NCI-H1048 (cell line): Measurements from ENCODE around the gene SENP2.
"Not testable (repeated sequence)": the region's sequence is repeated elsewhere in the genome, so short reads cannot be mapped to it uniquely, and the experiment has no call there.

Experiments
- DNase-seq: peaks from one replicate; lab custom pipeline; 2025; lab: John Stamatoyannopoulos, UW

The SENP2 gene

DNA sequence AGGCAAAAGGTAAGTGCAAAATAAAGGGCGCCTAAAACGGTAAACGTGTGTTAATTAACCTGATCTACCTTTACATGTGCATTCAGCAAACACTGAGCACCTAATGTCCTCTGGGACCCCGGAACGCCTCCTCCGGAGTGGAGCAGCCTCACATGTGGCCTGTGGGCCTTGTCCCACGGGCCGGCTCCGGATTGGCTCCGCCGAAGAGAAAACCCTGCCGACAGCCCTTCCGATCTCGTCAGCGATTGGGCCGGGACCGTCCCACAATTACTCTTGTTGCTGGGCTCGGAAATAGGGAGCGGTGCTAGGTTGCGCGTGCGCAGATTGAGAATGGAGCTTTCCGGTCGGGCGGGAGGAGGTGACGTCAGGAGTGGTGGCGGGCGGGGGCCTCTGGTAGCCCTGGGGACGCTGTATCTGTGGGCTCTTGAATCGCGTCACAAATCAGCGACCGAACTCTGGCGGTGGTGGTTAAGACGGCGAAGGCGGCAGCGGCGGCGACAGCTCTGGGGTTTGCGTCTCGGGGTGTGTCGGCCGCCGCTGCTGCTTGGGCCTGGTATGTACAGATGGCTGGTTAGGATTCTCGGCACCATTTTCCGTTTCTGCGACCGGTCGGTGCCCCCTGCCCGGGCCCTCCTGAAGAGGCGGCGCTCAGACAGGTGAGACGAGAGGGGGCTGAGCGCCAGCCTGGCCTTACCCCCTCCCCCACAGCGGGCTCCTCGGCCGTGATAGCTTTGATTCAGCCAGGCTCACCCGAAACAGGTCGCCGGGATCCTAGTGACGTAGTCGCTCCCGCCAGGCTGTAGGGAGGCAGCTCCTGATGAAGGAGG lies at the start of gene SENP2:
SENP2 (plus strand) TSS at position 437 of the 827 bp plus-strand sequence; CDS start at position 556, 119 bp downstream.
- DNase-seq = peak; percentile 96

DNA sequence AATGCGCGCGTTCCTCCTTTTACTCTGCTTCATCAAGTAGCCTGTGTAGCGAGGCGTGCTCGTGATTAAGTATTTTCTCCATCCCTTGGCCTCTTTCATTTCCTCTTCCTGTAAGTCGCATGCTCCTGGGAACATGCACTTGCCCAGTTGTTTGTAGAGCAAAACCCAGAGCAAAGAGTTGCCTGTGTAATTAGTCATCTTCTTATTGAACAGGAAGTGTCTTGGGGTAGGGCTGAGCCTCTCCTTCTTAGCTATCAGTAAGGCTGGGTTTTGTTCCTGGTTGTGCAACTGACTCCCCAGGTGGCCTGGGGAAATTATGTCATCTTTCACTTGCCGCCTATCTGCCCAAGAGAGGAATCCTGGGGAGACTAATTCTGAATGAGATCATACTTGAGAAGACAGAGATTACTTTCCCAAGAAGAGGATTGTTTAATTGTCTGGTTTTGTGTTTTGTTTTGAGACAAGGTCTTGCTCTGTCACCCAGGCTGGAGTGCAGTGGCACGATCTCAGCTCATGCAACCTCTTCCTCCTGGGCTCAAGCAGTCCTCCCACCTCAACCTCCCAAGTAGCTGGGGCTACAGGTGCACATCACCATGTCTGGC lies 48.6 kb upstream of the SENP2 start:
- no peak for DNase-seq

DNA sequence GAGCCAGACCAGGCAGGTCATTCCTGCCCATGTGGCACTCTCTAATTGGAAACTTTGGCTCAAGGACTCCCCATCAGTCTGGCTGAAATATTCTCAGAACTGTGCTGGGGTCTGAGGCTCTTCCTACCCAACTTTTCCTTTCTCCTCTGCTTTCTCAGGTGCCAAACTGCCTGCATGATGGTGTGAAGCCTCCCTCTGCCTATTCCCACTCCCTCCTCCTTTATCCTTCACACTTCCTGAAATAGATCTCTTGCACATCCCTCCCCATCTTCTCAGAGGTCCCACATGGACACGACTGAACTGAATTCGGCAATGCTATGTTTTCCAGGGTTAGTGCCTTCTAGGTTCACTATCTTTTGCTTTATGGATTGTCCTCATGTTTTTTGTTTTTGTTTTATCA lies 46.2 kb upstream of the SENP2 start:
- DNase-seq = no peak

DNA sequence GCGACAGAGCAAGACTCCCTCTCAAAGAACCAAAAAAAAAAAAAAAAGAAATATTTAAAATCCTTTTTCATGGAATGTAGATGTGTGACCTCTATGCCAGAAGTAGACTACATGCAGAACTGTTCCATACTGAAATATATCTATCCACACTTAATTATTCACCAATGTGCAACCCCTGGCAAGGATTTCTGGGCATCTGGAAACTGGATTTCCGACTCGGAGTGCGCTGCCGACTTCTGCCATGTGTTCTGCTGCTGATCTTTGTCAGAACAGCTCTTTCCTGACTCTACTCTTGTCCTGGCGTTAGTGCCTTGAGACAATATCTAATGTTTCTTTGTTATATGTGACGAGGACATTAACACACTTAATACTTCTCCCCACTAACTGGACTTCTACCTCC lies 45.4 kb upstream of the SENP2 start:
- DNase-seq = no peak

DNA sequence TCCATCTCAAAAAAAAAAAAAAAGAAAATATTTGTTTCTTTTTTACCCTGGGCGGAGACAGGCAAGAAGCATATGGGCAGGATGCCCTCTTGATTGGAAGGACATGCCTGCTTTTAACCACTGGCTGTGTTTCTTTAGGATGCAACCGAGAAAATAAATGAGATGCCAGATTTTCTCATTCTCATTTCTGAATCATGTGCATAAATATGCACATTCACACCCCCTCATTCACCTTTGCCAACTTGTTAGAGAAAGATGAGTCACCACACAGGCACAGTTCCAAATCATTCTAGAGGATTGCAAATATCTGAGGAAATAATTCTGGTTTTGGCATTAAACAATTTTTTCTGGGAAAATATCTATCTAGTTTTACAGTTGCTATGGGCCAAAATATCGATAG lies 37.0 kb upstream of the SENP2 start:
- DNase-seq = peak; percentile 1

DNA sequence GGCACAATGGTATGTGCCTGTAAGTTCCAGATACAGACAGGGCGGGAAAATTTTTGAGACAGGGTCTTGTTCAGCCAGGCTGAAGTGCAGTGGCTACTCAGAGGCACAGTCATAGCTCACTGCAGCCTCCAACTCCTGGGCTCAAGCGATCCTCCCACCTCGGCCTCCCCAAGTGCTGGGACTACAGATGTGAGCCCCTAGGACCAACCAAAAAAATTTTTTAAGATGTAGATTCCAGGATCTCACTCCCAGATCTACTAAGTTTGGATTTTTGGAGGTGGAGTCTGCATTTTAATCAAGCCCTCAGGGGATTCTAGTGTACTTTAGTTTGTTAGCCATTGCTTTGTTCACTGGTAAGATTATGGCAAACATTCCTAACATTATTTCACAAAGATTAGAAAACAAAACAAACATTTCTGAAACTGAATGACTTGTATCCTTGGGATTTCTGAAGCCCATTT lies 36.4 kb upstream of the SENP2 start:
- DNase-seq = no peak

DNA sequence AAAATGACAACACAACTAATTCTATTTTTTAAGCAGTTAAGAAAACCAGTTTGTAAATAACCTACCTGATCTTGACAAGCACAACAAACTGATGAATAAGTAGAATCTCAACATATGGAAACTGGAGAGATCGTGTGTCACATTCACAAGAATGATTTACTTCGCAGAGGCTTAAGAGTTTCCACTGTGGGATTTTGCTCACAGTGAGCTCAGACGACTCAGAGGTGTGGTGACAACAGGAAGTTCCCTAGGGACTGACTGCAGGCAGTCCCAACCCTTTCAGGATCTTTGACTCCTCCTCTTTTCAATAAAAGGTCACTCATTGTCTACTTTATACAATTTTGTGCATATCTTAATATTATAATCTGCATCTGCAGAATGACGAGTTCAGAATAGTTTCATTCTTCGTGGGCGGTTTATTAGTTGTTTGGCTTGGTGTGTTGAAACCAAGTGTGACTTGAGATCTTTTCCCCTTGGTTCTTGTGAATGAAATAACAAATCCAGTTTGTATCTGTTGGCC lies 33.7 kb upstream of the SENP2 start, which contains the start of gene LIPH:
LIPH (minus strand) TSS at position 231 of the 520 bp plus-strand sequence; CDS start at position 114, 117 bp downstream.
- no peak for DNase-seq

DNA sequence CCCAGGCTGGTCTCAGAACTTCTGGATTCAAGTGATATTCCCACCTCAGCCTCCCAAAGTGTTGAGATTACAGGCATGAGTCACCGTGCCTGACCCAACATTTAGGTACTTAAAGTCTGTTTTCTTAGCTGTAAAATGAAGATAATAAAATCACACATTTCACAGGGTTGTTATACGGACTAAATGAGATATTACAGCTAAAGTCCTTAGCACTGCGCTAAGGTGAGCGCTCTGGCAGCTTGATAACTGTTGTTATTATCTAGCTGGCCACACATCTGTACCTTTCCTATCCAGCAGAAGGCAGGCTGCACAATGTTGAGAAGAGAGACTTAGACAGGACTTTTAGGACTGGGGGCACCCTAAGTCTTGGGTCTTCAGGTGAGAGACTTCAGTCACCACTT lies 31.0 kb upstream of the SENP2 start:
- no peak for DNase-seq

DNA sequence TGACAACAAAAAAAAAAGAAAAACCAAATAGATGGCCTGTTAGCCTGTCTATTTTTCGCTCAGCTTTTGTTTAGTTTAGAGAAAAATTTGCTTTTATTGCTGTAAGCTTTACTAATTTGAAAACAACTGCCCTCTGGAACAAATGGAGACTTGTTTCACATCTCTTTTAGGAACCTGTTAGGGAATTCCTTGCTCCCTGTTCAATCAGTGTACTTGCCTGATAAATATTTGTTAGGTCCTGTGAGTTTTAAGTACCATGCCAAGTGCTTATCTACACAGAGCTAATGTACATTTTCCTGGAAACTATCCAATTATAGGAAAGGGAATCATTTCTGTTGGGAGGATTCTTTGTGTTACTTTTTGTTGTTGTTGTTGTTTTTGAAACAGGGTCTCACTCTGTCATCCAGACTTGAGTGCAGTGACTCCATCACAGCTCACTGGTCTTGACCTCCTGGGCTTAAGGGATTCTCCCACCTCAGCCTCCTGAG lies 30.2 kb upstream of the SENP2 start:
- no peak for DNase-seq

DNA sequence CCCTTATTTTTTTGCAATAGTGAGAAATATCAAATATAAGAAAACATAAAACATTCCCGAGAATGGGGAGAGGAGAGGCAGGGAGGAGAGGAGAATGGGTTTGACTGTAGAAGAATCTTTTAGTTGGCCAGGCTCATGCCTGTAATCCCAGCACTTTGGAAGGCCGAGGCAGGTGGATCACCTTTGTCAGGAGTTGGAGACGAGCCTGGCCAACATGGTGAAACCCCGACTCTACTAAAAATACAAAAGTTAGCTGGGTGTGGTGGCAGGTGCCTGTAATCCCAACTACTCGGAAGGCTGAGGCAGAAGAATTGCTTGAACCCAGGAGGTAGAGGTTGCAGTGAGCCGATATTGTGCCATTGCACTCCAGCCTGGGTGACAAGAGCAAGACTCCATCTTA lies 29.5 kb upstream of the SENP2 start:
- not testable (repeated sequence) for DNase-seq

DNA sequence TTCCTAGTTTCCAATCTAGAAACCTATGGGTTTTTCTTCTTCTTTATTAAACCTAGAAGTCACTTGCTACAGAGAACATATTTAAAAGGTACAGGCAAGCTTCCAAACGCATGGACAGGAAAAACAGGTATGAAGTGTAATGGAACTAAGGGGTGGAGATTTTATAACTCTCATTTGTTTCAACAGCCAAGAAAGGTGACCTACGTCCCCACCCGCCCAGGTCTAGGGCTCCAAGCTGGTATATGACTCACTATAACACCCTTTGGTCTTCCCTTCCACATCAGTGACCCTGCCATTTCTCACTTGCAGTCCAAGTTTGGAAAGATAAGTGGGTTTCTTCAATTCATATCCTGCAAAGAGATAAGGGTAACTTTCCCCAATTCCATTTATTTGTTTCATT lies 27.7 kb upstream of the SENP2 start:
- DNase-seq = no peak

DNA sequence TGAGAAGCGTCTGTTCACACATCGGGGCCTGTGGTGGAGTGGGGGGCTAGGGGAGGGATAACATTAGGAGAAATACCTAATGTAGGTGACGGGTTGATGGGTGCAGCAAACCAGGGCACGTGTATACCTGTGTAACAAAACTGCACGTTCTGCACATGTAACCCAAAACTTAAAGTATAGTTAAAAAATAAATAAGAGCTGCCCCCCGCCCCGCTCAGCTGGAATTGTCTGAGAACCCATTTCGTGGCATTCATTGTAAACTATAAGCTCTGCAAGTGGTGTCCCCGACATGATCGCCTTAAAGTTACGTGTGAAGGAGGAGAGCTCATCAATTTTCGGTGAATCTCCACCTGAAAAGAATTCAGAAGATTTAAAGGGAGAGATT lies 26.4 kb upstream of the SENP2 start:
- DNase-seq = no peak

DNA sequence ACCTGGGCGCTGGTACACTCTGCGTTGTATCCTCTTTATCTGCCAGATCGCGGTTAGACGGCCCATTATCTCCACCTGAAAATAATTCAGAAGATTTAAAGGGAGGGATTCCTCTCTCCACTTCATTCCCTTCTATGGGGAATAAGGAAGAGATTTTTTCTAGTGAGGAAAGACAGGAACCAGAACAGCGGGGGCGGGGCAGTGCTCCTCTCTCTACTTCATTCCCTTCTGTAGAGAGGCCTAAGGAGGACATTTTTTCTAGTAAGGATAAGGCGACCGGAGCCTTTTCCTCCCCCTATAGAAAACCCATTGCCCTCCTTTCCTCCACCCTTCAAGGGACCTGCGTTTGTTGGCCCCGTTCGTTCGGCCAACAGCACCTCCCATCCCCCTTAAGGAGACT lies 25.4 kb upstream of the SENP2 start:
- DNase-seq = no peak

DNA sequence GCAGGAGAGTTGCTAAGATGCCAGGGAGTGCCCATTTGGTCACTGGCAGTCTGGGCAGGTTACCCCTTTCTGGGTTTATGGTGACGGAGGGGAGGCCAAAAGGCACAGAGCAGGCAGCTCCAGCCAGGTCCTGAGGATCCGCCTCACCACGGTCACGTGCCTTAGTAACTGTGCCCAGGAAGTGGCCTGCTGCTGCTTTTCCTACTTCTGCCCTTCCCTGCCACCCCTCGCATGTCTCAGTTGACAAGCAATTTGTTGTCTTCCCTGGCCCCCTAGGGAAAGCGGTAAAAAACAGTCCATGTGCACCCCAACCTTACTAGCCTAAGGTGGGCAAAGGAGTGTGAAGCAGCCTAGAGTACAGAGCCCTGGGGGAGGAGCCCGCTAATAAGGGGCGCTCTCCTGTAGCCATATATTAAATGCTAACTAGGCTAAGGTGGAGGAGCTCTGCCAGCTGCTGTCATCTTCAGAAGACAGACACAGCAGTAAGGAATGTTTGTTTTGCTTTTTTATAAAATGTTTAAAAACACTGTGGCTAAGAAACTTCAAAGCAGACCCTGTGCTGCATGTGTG lies 24.6 kb upstream of the SENP2 start:
- DNase-seq = no peak

DNA sequence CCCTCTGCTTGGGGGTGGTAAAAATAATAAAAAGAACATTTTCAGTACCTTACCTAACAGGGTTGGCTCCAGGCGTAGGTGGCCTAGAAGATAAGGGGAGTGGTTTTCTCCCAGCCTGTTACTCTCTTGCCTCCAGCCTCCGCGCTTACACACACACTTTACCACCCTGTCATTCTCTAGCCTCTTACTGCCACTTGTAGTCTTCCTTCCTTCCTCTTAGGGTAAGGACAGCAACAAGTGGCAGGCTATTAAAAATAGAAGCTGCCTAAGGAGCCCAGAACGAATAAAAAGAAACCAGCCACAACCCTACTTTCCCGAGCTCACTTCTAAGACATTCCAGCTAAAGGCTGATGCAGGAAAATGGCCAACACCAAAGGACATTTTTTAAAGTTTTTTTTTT lies 24.1 kb upstream of the SENP2 start:
- no peak for DNase-seq

DNA sequence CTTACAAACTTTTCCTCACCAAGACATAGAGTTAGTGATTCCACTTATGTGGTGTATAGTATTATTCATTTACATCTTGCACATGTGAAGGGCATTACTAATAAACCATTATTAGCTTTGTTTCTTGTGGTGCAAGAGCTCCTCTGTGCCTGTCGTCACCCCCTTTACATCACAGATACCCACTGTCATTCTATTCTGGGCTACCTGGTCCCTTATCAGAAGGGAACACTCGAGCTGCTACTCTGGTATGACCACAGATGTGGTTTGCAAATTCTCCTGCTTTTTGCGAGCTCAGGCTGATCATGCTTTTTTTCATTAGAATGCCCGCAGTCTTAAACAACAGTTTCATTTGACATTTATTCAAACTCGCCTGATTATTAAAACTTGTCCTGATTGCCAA lies 13.9 kb upstream of the SENP2 start:
- no peak for DNase-seq

DNA sequence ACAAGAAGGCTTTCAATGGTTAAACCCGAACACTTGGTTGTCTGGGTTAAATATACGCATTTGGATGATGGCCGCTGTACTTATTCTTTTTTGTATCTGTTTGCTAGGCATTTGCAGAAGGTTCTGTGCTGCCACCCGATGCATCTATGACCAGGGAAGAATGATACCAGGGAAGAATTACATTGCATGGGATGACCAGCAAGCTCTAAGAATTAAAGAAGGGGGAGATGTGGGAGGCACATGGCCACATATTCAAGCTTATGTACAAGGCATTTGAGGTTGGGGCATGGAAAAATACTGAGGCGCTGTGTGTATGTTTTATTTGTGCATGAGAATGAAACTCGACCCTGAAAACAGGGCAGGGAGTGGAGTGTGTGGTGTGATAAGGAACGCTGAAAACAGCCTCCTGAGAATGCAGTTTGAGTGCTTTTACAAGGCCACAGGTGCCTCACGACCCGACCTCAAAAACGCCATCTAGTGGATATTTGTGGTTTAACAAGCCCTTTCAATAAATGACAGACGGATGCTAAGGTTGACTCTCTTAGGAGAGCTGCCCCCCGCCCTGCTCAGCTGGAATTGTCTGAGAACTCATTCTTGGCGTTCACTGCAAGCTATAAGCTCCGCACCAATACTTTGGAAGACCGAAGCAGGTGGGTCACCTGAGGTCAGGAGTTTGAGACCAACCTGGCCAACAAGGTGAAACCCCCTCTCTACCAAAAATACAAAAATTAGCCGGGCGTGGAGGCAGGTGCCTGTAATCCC lies 10.8 kb upstream of the SENP2 start:
- DNase-seq = not testable (repeated sequence)

DNA sequence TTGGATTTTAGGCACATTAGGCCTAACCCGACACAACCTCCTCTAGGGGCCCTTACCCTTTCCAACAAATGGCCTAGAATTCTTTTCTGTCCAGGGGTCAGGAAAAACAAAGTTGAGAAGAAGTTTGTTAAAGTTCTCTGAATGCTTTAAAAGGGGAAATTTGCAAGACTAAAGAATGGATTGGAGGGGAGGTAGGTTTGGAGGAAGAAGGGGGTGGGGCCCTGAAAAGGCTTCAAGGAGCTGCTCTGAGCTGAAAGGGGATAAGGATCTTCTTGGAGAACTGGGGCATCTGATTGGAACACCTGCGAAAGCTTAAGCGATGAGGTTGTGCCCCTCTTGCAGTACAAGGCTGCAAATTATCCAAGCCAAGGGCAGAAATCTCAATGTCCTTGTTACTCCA lies 3.9 kb upstream of the SENP2 start:
- DNase-seq = no peak

DNA sequence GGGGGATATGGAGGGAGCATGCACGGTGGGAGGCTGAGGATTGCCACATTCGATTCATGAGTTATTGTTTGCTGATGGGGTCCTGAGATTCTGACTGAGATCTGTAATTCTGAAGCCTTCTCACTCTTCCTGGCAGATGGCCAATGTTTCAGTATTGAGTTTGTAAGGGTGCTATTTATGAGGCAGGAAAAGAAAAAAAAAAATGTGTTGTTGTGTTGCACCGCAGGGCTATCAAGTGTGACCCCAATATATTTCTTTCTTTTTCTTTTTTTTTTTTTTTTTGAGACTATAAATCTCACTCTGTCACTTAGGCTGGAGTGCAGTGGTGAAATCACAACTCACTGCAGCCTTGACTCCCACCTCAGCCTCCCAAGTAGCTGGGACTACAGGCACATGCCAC lies 3.2 kb upstream of the SENP2 start:
- no peak for DNase-seq

DNA sequence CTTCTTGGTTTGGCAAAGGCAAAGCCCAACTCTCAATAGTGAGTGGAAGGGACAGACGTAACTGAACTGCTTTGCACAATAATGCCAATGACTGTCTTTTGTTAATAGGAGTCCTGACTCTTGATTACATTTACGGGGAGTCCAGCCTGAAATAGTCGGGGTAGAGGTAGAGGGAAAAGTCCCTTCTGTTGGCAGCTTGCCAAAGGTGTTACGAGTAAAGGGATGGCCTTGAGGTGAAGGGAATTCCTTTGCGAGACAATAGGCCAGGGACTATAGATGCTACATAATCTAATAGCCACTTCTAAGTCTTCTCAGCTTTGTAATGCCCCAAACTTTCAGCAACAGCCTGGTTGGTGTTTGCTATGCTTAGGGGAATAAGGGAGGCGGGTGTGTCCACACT lies 2.2 kb upstream of the SENP2 start:
- no peak for DNase-seq

DNA sequence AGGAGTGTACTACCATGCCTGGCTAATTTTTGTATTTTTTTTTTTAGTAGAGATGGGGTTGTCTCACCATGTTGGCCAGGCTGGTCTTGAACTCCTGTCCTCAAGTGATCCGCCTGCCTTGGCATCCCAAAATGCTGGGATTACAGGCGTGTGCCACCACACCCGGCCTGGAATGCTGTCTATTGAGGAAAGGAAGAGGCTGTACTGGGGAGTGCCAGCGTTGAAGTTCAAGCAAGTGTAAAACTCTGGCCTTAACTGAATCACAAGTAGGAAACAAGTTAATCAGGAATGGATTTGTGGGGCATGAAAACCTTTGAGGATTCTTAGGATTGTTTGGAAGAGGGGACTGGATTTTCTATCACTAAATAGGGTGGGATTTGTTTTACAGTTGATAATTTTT lies 1.4 kb upstream of the SENP2 start:
- DNase-seq = no peak

DNA sequence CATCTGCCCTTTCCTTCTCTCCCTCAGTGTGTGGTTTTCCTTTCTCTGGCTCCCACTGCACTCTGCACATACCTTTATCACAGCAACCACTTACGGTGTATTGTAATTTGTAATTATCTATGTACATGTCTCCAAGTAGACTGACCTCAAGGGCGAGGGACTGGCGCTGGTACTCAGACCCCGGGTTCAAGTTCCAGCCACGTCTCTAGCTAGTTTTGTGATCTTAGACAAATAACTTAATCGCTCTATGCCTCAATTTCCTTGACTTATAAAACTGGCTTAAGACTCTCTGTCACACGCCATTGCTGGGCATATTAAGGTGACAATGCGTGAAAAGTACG lies 607 bp upstream of the SENP2 start:
- DNase-seq = no peak
